Frontal cortex (tissue), 4 donors: ENCODE data around the gene TSPEAR. TPM values are rescaled to one million over a fixed set of nuclear protein-coding genes. Genes with fewer than 3 reads are reported as not detected.
"Not testable (repeated sequence)": the region's sequence is repeated elsewhere in the genome, so short reads cannot be mapped to it uniquely, and the experiment has no call there.

Source experiments
- DNase-seq, 2 donors: peaks; one replicate each; pipeline ENCODE4 v3.0.0; 2012; ENCODE audit warnings: low spot score in 2 of 2
- FAIRE-seq: peaks from 2 replicates; lab custom pipeline; 2012; peaks lifted over from hg19 to GRCh38; lab: Jason Lieb, UNC
- total RNA-seq: library from RNA; depleted of rRNA; stranded (reverse); fragments of >200 nt; gene quantifications from one replicate; pipeline ENCODE4 v1.2.3, GENCODE V29; 2014
- donor health status: control.
- donor health status: control.
- donor health status: control.

Gene TSPEAR
- total RNA-seq, 1 donor from 2014 or later = not detected

GRCh38 chr21:44599264-44600029, 111.9 kb downstream of the TSPEAR start:
- DNase-seq = no peak
- FAIRE-seq = no peak

GRCh38 chr21:44598061-44598460, 113.3 kb downstream of the TSPEAR start:
- DNase-seq (no peak), FAIRE-seq (no peak)

- FAIRE-seq = no peak
These were observed 115.2 kb downstream of the TSPEAR start for GRCh38 chr21:44596068-44596725.

GRCh38 chr21:44595524-44595923, 115.8 kb downstream of the TSPEAR start:
- FAIRE-seq = no peak
- DNase-seq = no peak

More at GRCh38 chr21:44596068-44596725, 115.2 kb downstream of the TSPEAR start:
- no peak for DNase-seq

- DNase-seq (no peak), FAIRE-seq (no peak)
These were observed 116.9 kb downstream of the TSPEAR start for GRCh38 chr21:44594406-44594916.

GRCh38 chr21:44593598-44594405, 117.6 kb downstream of the TSPEAR start:
- no peak for FAIRE-seq
- no peak for DNase-seq

- DNase-seq (no peak), FAIRE-seq (no peak)
These were observed 118.7 kb downstream of the TSPEAR start, which contains the start of gene KRTAP10-6 for GRCh38 chr21:44592446-44593311. KRTAP10-6 (minus strand) TSS chr21:44592505; CDS start chr21:44592484, 21 bp downstream.

- DNase-seq, FAIRE-seq: not testable (repeated sequence)
These were observed 119.6 kb downstream of the TSPEAR start for GRCh38 chr21:44591801-44592130.

- not testable (repeated sequence) for DNase-seq, FAIRE-seq
These were observed 120.2 kb downstream of the TSPEAR start for GRCh38 chr21:44590897-44591800.

- FAIRE-seq = no peak
- no peak for DNase-seq
These were observed 121.1 kb downstream of the TSPEAR start for GRCh38 chr21:44590311-44590721.

- no peak for DNase-seq
- FAIRE-seq = no peak
These were observed 121.6 kb downstream of the TSPEAR start for GRCh38 chr21:44589586-44590305.

- DNase-seq (no peak), FAIRE-seq (no peak)
These were observed 122.3 kb downstream of the TSPEAR start for GRCh38 chr21:44589094-44589493.

GRCh38 chr21:44585892-44586291, 125.5 kb downstream of the TSPEAR start:
- no peak for FAIRE-seq
- DNase-seq = no peak

- no peak for FAIRE-seq
- DNase-seq = no peak
These were observed 127.6 kb downstream of the TSPEAR start for GRCh38 chr21:44583800-44584147.

- DNase-seq (no peak), FAIRE-seq (no peak)
These were observed 128.1 kb downstream of the TSPEAR start for GRCh38 chr21:44583089-44583799.

GRCh38 chr21:44582055-44582454, 129.3 kb downstream of the TSPEAR start:
- no peak for DNase-seq
- no peak for FAIRE-seq

- FAIRE-seq (no peak), DNase-seq (no peak)
These were observed 130.2 kb downstream of the TSPEAR start for GRCh38 chr21:44581158-44581557.
